Stomach (tissue), 9 donors: ENCODE measurements around the gene TMEM120B. TPM values are rescaled to one million over a fixed set of nuclear protein-coding genes. Genes with fewer than 3 reads are reported as not detected.

ENCODE experiments used
- DNase-seq, 2 donors: peaks; one replicate each; pipeline versions ENCODE4 v3.0.0 to v3.0.0-alpha.2; 2013 to 2019
- H3K27ac ChIP-seq, 5 donors: fragments of 200-600 bp in 4 of 5; sonication (generic) in 4 of 5; one replicate each; pipeline ENCODE4 v1.5.1; 2013 to 2019; ENCODE audit warnings: mild to moderate bottlenecking in 1 of 5, moderate library complexity in 1 of 5
- H3K27me3 ChIP-seq, 3 donors: fragments of 200-600 bp; sonication (generic); one replicate each; pipeline ENCODE4 v1.5.1; 2017 to 2019; ENCODE audit warnings: mixed run types in 1 of 3
- H3K36me3 ChIP-seq, 4 donors: fragments of 200-600 bp; sonication (generic); 1 replicate in 3 of 4; 2 replicates in 1 of 4; pipeline ENCODE4 v1.5.1; 2016 to 2019
- H3K4me1 ChIP-seq, 4 donors: fragments of 200-600 bp; sonication (generic); one replicate each; pipeline ENCODE4 v1.5.1; 2016 to 2019
- H3K4me3 ChIP-seq, 4 donors: fragments of 200-600 bp; sonication (generic) in 3 of 4; one replicate each; pipeline ENCODE4 v1.5.1; 2016 to 2019; ENCODE audit warnings: mild to moderate bottlenecking in 1 of 4
- H3K9me3 ChIP-seq, 4 donors: fragments of 200-600 bp; sonication (generic); one replicate each; pipeline ENCODE4 v1.5.1; 2016 to 2019
- EP300 ChIP-seq: sonication (generic); formaldehyde crosslinking; IDR thresholded peaks from one replicate; pipeline ENCODE4 v1.6.1; 2017; ENCODE audit warnings: antibody characterized with exemption
- POLR2A ChIP-seq, 4 donors: fragments of 450-650 bp; IDR thresholded peaks; one replicate each; pipeline ENCODE4 v1.6.1; 2016; ENCODE audit warnings: antibody characterized with exemption in 4 of 4, control low read depth in 2 of 4, mild to moderate bottlenecking in 1 of 4, moderate library complexity in 1 of 4
- POLR2AphosphoS5 ChIP-seq, 3 donors: sonication (generic); formaldehyde crosslinking; IDR thresholded peaks; one replicate each; pipeline ENCODE4 v1.6.1; 2016; ENCODE audit warnings: antibody characterized with exemption in 3 of 3
- WGBS, 5 donors: extraction: QIAGEN DNeasy Blood & Tissue Kit in 3 of 5; methylation state at CpG; one replicate each; pipeline versions ENCODE4 v1.1.5 to v1.1.7; 2013 to 2018; 5-methylcytosine and 5-hydroxymethylcytosine counted together
- intact Hi-C: fragments of 100-400 bp; cut with DNase I; formaldehyde crosslinking; loops from one replicate; pipeline ENCODE4 v1.15.1; 2023; ENCODE audit warnings: low total_unique reads
- polyA plus RNA-seq, 3 donors: library from polyadenylated mRNA; stranded (reverse); fragments of 200-250 nt; gene quantifications; one replicate each; pipeline ENCODE4 v1.2.3, GENCODE V29; 2013
- total RNA-seq, 5 donors: library from RNA; depleted of rRNA; stranded (reverse); fragments of >200 nt; gene quantifications; one replicate each; pipeline versions ENCODE4 v1.1.0 to v1.2.3, GENCODE V29; 2014 to 2016
- TF ChIP-seq, protein P1 (sequence below), 7 experiments: fragments of 450-650 bp in 4 of 7; fragments of 200-600 bp in 3 of 7; sonication (generic) in 3 of 7; IDR thresholded peaks; one replicate each; pipeline ENCODE4 v1.5.1; 2016 to 2019; ENCODE audit warnings: antibody characterized with exemption in 7 of 7, control low read depth in 2 of 7, mild to moderate bottlenecking in 1 of 7
- donor health status: healthy with polysubstance abuse.
- donor health status: Bipolar disorder and iron deficiency.
- donor health status: healthy.

Gene TMEM120B
- total and polyA plus RNA-seq, 8 donors, result 0.58 to 11.6 (median 4.4) TPM

DNA sequence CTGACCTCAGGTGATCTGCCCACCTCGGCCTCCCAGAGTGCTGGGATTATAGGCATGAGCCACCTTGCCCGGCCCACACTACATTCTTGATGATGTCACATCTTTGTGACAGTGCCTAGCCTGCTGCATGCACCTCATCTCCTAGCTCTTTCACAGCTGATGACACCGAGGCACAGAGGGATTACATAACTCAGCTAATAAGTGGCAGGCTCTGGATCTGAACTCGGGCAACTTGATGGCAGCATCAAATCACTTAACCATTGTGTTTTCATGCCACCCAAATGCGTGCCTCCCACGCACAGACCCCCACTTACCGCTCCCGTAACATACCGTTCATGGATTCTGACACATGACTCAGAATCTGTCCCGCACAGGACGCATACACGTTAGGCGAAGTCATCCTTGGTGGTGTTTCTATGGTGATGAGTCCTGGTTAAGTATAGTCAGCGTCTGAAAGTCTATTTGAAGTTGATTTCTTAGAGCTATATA is 7.4 kb downstream of the TMEM120B start:
- Histone ChIP-seq H3K4me3 (no peak overlapping the region), H3K4me1 (peaks cover 0 to 3% (median 0%) of the 10 kb centered on the region in 4 donors), H3K27me3 (no peaks in the 10 kb centered on the region), H3K27ac (peak overlapping the region in 1 of 5 donors; percentile 29), H3K9me3 (no peaks in the 10 kb centered on the region), H3K36me3 (peaks cover 0 to 9% (median 3%) of the 10 kb centered on the region in 4 donors)
- intact Hi-C loops, result no loop called here
- no peak for DNase-seq
- TF ChIP-seq EP300, result no peak
- no peak for TF ChIP-seq POLR2A (IDR thresholded peaks at IDR 0.05)
- no peak for TF ChIP-seq POLR2AphosphoS5 (IDR thresholded peaks at IDR 0.05)
- TF ChIP-seq, protein P1, sequence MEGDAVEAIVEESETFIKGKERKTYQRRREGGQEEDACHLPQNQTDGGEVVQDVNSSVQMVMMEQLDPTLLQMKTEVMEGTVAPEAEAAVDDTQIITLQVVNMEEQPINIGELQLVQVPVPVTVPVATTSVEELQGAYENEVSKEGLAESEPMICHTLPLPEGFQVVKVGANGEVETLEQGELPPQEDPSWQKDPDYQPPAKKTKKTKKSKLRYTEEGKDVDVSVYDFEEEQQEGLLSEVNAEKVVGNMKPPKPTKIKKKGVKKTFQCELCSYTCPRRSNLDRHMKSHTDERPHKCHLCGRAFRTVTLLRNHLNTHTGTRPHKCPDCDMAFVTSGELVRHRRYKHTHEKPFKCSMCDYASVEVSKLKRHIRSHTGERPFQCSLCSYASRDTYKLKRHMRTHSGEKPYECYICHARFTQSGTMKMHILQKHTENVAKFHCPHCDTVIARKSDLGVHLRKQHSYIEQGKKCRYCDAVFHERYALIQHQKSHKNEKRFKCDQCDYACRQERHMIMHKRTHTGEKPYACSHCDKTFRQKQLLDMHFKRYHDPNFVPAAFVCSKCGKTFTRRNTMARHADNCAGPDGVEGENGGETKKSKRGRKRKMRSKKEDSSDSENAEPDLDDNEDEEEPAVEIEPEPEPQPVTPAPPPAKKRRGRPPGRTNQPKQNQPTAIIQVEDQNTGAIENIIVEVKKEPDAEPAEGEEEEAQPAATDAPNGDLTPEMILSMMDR (IDR thresholded peaks at IDR 0.05), result no peak
- WGBS, 5 donors, result 75 to 84% (median 82%) methylated on average over 14 of the region's 14 CpGs

DNA sequence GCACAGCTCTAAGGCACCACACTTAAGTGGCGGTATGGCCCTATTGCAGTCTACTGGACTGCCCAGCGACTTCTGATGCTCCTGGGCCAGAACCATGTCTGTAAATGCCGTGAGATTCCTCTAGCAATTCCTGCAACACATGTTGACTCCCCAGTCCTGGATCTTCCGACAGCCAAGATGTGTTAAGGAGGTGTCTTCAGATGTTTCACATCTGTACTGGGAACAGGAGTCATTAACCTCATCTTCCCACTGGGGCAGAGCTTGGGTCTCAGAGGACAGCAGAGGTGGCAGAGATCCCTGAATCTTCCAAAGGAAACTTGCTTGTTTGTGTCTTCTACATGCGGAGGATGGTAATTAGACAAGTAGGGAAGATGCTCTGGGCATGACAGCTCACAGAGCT is 8.2 kb downstream of the TMEM120B start:
- no peaks in the 10 kb centered on the region for H3K9me3 ChIP-seq
- 90 to 97% (median 96%) methylated on average over 5 of the region's 5 CpGs for WGBS, 5 donors
- intact Hi-C loops, result no loop called here
- no peaks in the 10 kb centered on the region for H3K27me3 ChIP-seq
- peaks cover 0 to 16% (median 6%) of the 10 kb centered on the region in 4 donors for H3K36me3 ChIP-seq
- no peak for DNase-seq
- peak overlapping the region in 1 of 5 donors; percentile 29 for H3K27ac ChIP-seq
- H3K4me3 ChIP-seq, result no peak overlapping the region
- TF ChIP-seq POLR2AphosphoS5 (IDR thresholded peaks at IDR 0.05) (no peak), EP300 (no peak), POLR2A (IDR thresholded peaks at IDR 0.05) (no peak)
- TF ChIP-seq, protein P1 (IDR thresholded peaks at IDR 0.05), result no peak
- no peaks in the 10 kb centered on the region for H3K4me1 ChIP-seq

DNA sequence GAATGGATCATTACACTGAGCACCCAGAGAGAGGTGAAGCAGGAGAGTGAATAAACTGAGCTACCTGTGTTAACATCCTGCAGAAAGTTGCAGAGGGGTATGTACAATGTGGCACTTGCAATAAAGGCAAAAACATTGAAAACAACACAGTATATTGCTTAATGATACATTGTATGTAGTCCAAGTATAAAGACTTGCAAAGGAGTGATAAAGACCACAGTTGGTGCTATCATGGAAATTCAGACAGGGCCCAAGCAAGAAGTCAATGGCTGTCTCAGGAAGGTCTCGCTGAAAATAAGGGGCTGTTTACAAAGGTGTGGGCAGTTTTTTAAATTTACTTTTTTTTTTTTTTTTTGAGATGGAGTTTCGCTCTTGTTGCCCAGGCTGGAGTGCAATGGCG is 10.0 kb downstream of the TMEM120B start:
- intact Hi-C loops, result no loop called here
- Histone ChIP-seq H3K4me3 (no peak overlapping the region), H3K27ac (no peak overlapping the region), H3K36me3 (peaks cover 0 to 16% (median 6%) of the 10 kb centered on the region in 4 donors), H3K27me3 (no peaks in the 10 kb centered on the region), H3K9me3 (no peaks in the 10 kb centered on the region), H3K4me1 (no peaks in the 10 kb centered on the region)
- WGBS, 5 donors, result 90 to 100% (median 96%) methylated on average over 1 to 3 of the region's 3 CpGs
- no peak for DNase-seq
- TF ChIP-seq POLR2AphosphoS5 (IDR thresholded peaks at IDR 0.05) (no peak), EP300 (no peak), POLR2A (IDR thresholded peaks at IDR 0.05) (no peak)
- TF ChIP-seq, protein P1 (IDR thresholded peaks at IDR 0.05), result no peak

DNA sequence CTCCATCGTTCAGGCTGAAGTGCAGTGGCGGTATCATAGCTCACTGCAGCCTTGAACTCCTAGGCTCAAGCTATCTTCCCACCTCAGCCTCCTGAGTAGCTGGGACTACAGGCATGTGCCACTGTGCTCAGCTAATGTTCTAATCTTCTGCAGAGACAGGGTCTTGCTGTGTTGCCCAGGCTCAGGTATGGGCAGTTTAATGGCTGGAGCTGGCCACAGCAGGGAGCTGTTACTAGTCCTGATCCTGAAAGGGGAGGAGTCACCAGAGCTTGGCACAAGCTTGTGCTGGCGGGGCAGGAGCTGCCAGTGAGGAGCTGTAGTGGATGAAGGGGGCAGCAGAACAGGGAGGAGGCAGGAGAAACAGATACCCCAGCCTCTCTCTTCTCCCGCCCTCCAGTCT is 10.6 kb downstream of the TMEM120B start:
- 87 to 91% (median 88%) methylated on average over 4 of the region's 4 CpGs for WGBS, 5 donors
- TF ChIP-seq POLR2AphosphoS5 (IDR thresholded peaks at IDR 0.05), result no peak
- no peak for TF ChIP-seq POLR2A (IDR thresholded peaks at IDR 0.05)
- no peak for TF ChIP-seq EP300
- TF ChIP-seq, protein P1 (IDR thresholded peaks at IDR 0.05), result no peak
- Histone ChIP-seq H3K4me1 (no peaks in the 10 kb centered on the region), H3K9me3 (no peaks in the 10 kb centered on the region), H3K4me3 (no peak overlapping the region), H3K27me3 (no peaks in the 10 kb centered on the region), H3K27ac (no peak overlapping the region), H3K36me3 (peaks cover 0 to 16% (median 6%) of the 10 kb centered on the region in 4 donors)
- intact Hi-C loops, result no loop called here
- no peak for DNase-seq
